Chondrocyte (in vitro differentiated cells): ENCODE data around the gene NR6A1. TPM values are rescaled to one million over a fixed set of nuclear protein-coding genes. Genes with fewer than 3 reads are reported as not detected.

ENCODE experiments used
- DNase-seq: peaks from one replicate; pipeline ENCODE4 v3.0.0; 2021; ENCODE audit warnings: mixed read lengths, low spot score
- H3K27ac Mint-ChIP-seq: one replicate; pipeline ENCODE4 v1.8.0; 2021; ENCODE audit warnings: mild to moderate bottlenecking, moderate library complexity, mixed read lengths; ENCODE audit not compliant: unreplicated experiment
- H3K27me3 Mint-ChIP-seq: 2 replicates; pipeline ENCODE4 v1.8.0; 2021; ENCODE audit warnings: low read depth, mixed read lengths
- H3K36me3 Mint-ChIP-seq: 2 replicates; pipeline ENCODE4 v1.8.0; 2021; ENCODE audit warnings: low read depth, mixed read lengths
- H3K4me1 Mint-ChIP-seq: 2 replicates; pipeline ENCODE4 v1.8.0; 2021; ENCODE audit warnings: low read depth, mild to moderate bottlenecking, mixed read lengths
- H3K4me3 Mint-ChIP-seq: one replicate; pipeline ENCODE4 v1.8.0; 2021; ENCODE audit warnings: mild to moderate bottlenecking, moderate library complexity, mixed read lengths; ENCODE audit not compliant: unreplicated experiment
- H3K9me3 Mint-ChIP-seq: 2 replicates; pipeline ENCODE4 v1.8.0; 2021; ENCODE audit warnings: low read depth, mixed read lengths
- CTCF ChIP-seq: fragments of 200-600 bp; sonication (generic); IDR thresholded peaks from 2 replicates; pipeline ENCODE4 v1.5.0; 2021; ENCODE audit warnings: antibody characterized with exemption, mild to moderate bottlenecking, moderate library complexity
- total RNA-seq: library from RNA; stranded (reverse); gene quantifications from 3 replicates; pipeline ENCODE4 v1.2.1, GENCODE V29; 2021

NR6A1 gene
- total RNA-seq, 1 donor from 2014 or later = 0.77 TPM

- H3K27me3 Mint-ChIP-seq = no peaks in the 10 kb centered on the region
- TF ChIP-seq CTCF = no peak
- H3K27ac Mint-ChIP-seq = no peak overlapping the region
- no peak for DNase-seq
- peaks cover 31% of the 10 kb centered on the region for H3K4me1 Mint-ChIP-seq
- H3K9me3 Mint-ChIP-seq = no peaks in the 10 kb centered on the region
- no peak overlapping the region for H3K4me3 Mint-ChIP-seq
- H3K36me3 Mint-ChIP-seq = no peaks in the 10 kb centered on the region
These were observed 142.4 kb downstream of the NR6A1 start for GRCh38 chr9:124628741-124629140.

- DNase-seq = no peak
These were observed 144.8 kb downstream of the NR6A1 start for GRCh38 chr9:124626276-124626675.

GRCh38 chr9:124625087-124625486 lies 146.0 kb downstream of the NR6A1 start:
- no peak for DNase-seq
- Mint-ChIP-seq H3K4me3 (no peak overlapping the region), H3K36me3 (no peaks in the 10 kb centered on the region), H3K9me3 (no peaks in the 10 kb centered on the region), H3K27me3 (no peaks in the 10 kb centered on the region), H3K27ac (no peak overlapping the region), H3K4me1 (peaks cover 42% of the 10 kb centered on the region)
- TF ChIP-seq CTCF = no peak

More at GRCh38 chr9:124626276-124626675, 144.8 kb downstream of the NR6A1 start:
- Mint-ChIP-seq H3K27me3 (no peaks in the 10 kb centered on the region), H3K4me3 (no peak overlapping the region), H3K27ac (no peak overlapping the region), H3K36me3 (no peaks in the 10 kb centered on the region), H3K9me3 (no peaks in the 10 kb centered on the region), H3K4me1 (peaks cover 40% of the 10 kb centered on the region)
- no peak for TF ChIP-seq CTCF

- no peak for TF ChIP-seq CTCF
- peaks cover 40% of the 10 kb centered on the region for H3K4me1 Mint-ChIP-seq
- no peak overlapping the region for H3K4me3 Mint-ChIP-seq
- H3K27me3 Mint-ChIP-seq = no peaks in the 10 kb centered on the region
- no peak overlapping the region for H3K27ac Mint-ChIP-seq
- no peak for DNase-seq
- no peaks in the 10 kb centered on the region for H3K36me3 Mint-ChIP-seq
- no peaks in the 10 kb centered on the region for H3K9me3 Mint-ChIP-seq
These were observed 146.4 kb downstream of the NR6A1 start for GRCh38 chr9:124624735-124624992.

GRCh38 chr9:124623966-124624734 lies 147.0 kb downstream of the NR6A1 start:
- no peak for TF ChIP-seq CTCF
- H3K9me3 Mint-ChIP-seq = no peaks in the 10 kb centered on the region
- H3K4me3 Mint-ChIP-seq = no peak overlapping the region
- no peak overlapping the region for H3K27ac Mint-ChIP-seq
- no peaks in the 10 kb centered on the region for H3K36me3 Mint-ChIP-seq
- peaks cover 35% of the 10 kb centered on the region for H3K4me1 Mint-ChIP-seq
- no peaks in the 10 kb centered on the region for H3K27me3 Mint-ChIP-seq
- no peak for DNase-seq
